Activated T-helper 2 cell treated with anti-CD3 and anti-CD28 coated beads, Interferon-gamma antibody, Interleukin-2, Interleukin-4, amounts not matched to agents 10 μg/mL and 5 μg/mL and 100 μg/mL, durations not matched to agents 14 hours and 24 hours and 36 hours (primary cell): ENCODE results near the gene WASHC3. TPM values are rescaled to one million over a fixed set of nuclear protein-coding genes. Genes with fewer than 3 reads are reported as not detected.
"Not testable (repeated sequence)": the region's sequence is repeated elsewhere in the genome, so short reads cannot be mapped to it uniquely, and the experiment has no call there.

Experiments used
- DNase-seq: peaks from one replicate; pipeline ENCODE4 v3.0.0; 2021; ENCODE audit warnings: low spot score
- H3K27ac Mint-ChIP-seq: one replicate; pipeline ENCODE4 v1.8.0; 2021; ENCODE audit warnings: mixed read lengths
- H3K27me3 Mint-ChIP-seq: one replicate; pipeline ENCODE4 v1.8.0; 2021; ENCODE audit warnings: low read depth, mixed read lengths
- H3K36me3 Mint-ChIP-seq: one replicate; pipeline ENCODE4 v1.8.0; 2021; ENCODE audit warnings: low read depth, mixed read lengths
- H3K4me1 Mint-ChIP-seq: one replicate; pipeline ENCODE4 v1.8.0; 2021; ENCODE audit warnings: low read depth, mixed read lengths
- H3K4me3 Mint-ChIP-seq: one replicate; pipeline ENCODE4 v1.8.0; 2021; ENCODE audit warnings: low read depth, mild to moderate bottlenecking, moderate library complexity, mixed read lengths
- H3K9me3 Mint-ChIP-seq: one replicate; pipeline ENCODE4 v1.8.0; 2021; ENCODE audit warnings: mixed read lengths
- intact Hi-C: fragments of 100-400 bp; cut with micrococcal nuclease; formaldehyde crosslinking; loops from one replicate; pipeline ENCODE4 v1.15.1; 2023
- total RNA-seq: library from RNA; stranded (reverse); gene quantifications from 2 replicates; pipeline ENCODE4 v1.2.3, GENCODE V29; 2022

Gene WASHC3
- total RNA-seq, result 34.0 and 39.0 TPM in 2 replicates

DNA sequence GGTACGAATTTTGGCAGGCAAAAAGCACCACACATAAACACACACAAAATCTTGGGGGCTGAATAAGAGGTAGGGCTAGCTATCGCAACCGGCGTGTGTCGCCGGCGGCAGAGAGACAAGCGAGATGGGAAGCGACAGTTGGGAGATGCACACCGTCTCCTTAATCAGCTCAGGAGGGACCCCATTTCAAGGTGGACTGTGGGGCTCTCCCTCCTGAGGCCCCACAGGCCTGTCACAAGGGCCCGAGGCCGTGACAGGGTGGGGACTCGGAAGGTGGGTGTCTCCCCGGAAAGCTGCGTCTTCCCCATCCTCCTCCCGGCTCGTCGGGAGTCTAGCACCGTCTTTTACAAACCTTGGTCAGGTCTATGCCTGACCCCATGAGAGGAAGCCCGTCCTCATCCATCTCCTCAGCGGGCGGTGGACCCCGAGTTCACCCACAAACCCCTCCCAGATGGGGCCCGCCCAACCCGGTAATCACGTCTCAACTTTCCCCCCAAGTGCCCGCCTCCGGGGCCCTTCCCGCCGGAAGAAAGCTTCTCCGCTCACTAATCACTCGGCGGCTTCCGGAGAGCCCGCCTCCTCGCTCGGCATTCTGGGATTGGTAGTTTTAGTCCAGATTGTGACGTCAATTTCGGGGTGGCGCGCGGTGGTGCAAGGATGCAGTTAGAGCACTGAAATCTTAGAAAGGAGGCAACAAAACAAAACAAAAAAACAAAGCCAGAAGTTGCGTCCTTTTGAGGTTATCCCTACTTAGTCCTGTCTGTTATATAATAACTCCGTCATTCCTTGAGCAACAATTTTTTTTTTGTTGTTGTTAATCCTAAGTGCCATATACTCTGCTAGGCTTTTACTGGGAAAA is at the start of gene WASHC3:
Gene WASHC3, minus strand, starts transcription at position 432 of the 859 bp plus-strand sequence. Its CDS starts 29 bp downstream, at position 403.
- H3K27me3 Mint-ChIP-seq, result no peaks in the 10 kb centered on the region
- H3K9me3 Mint-ChIP-seq, result no peaks in the 10 kb centered on the region
- H3K4me3 Mint-ChIP-seq, result peak within 1 kb of the TSS; percentile 92
- DNase-seq, result peak; percentile 95
- peak within 1 kb of the TSS; percentile 99 for H3K27ac Mint-ChIP-seq
- H3K4me1 Mint-ChIP-seq, result peaks cover 38% of the 10 kb centered on the region
- intact Hi-C loops, result loop anchor here (1.0 to 10.0 kb wide), 10 partner anchors 39 to 1797 kb away; partner anchors contain the start of genes CHPT1, DEPDC4, IGF1 and NUP37
- H3K36me3 Mint-ChIP-seq, result peaks cover 31% of the 10 kb centered on the region

DNA sequence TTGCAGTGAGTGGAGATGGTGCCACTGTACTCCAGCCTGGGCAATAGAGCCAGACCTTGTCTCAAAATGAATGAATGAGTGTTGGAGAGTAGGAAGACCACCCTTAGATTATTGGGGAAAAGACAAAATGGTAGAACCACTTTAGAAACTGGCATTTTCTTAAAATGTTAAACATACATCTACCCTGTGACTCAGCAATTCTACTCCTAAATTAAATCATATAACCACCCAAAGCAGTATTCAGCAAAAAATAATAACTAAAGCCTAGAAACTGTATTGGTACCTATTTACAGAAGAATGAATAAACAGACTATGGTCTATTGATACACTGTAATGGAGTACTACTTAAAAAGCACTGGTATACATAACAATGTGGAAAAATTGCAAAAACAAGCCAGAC is 49.0 kb upstream of the WASHC3 start:
- Mint-ChIP-seq H3K36me3 (peaks cover 78% of the 10 kb centered on the region), H3K4me1 (peaks cover 6% of the 10 kb centered on the region), H3K9me3 (peaks cover 28% of the 10 kb centered on the region), H3K27ac (no peak overlapping the region), H3K4me3 (no peak overlapping the region), H3K27me3 (no peaks in the 10 kb centered on the region)
- DNase-seq, result no peak
- intact Hi-C loops, result no loop called here

DNA sequence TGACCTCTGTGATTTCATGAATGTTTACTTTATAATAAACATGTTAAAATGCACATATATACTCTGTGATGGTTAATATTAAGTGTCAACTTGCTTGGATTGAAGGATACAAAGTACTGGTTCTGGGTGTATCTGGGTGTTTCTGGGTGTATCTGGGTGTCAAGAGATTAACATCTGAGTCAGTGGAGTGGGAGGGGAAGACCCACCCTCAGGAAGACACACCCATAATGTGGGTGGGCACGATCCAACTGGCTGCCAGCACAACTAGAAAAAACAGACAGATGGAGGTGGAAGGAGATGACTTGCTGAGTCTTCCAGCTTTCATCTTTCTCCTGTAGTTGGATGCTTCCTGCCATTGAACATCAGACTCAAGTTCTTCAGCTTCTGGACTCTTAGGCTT is 46.2 kb upstream of the WASHC3 start:
- intact Hi-C loops, result no loop called here
- Mint-ChIP-seq H3K4me3 (no peak overlapping the region), H3K27me3 (no peaks in the 10 kb centered on the region), H3K36me3 (peaks cover 95% of the 10 kb centered on the region), H3K27ac (no peak overlapping the region), H3K9me3 (peaks cover 46% of the 10 kb centered on the region), H3K4me1 (peaks cover 4% of the 10 kb centered on the region)
- DNase-seq, result no peak

- H3K27me3 Mint-ChIP-seq, result no peaks in the 10 kb centered on the region
- H3K27ac Mint-ChIP-seq, result no peak overlapping the region
- peaks cover 46% of the 10 kb centered on the region for H3K9me3 Mint-ChIP-seq
- intact Hi-C loops, result no loop called here
- no peak overlapping the region for H3K4me3 Mint-ChIP-seq
- peaks cover 2% of the 10 kb centered on the region for H3K4me1 Mint-ChIP-seq
- peaks cover 96% of the 10 kb centered on the region for H3K36me3 Mint-ChIP-seq
- DNase-seq, result no peak
Measured at GRCh38 chr12:102106905-102107304, 45.1 kb upstream of the WASHC3 start.

DNA sequence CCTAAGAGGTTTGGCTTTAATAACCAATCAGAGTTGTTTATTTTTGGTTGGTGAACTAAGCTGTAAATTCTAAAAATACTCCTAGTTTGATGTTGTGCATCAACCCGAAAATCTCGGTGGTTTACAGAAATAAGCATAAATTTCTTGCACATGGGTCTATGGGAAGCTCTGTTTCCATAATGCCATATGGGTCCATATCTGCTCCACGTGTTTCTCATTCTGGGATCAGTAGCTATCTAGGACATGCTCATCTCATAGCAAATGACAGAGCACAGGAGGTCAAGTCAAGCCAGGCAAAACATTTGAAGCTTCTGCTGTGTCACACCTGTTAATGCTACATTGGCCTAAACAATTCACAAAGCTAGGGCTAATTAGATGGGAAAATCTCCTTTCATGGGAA is 35.1 kb upstream of the WASHC3 start:
- no peak overlapping the region for H3K27ac Mint-ChIP-seq
- DNase-seq, result no peak
- intact Hi-C loops, result loop anchor here (10.0 kb wide), 2 partner anchors 388 to 458 kb away; partner anchors contain the start of gene IGF1
- peaks cover 18% of the 10 kb centered on the region for H3K4me1 Mint-ChIP-seq
- no peaks in the 10 kb centered on the region for H3K27me3 Mint-ChIP-seq
- no peak overlapping the region for H3K4me3 Mint-ChIP-seq
- H3K36me3 Mint-ChIP-seq, result peaks cover 42% of the 10 kb centered on the region
- H3K9me3 Mint-ChIP-seq, result no peaks in the 10 kb centered on the region

- DNase-seq, result no peak
- peaks cover 18% of the 10 kb centered on the region for H3K4me1 Mint-ChIP-seq
- no peaks in the 10 kb centered on the region for H3K9me3 Mint-ChIP-seq
- H3K36me3 Mint-ChIP-seq, result peaks cover 41% of the 10 kb centered on the region
- no peaks in the 10 kb centered on the region for H3K27me3 Mint-ChIP-seq
- no peak overlapping the region for H3K27ac Mint-ChIP-seq
- H3K4me3 Mint-ChIP-seq, result no peak overlapping the region
- intact Hi-C loops, result loop anchor here (1.0 to 10.0 kb wide), 3 partner anchors 389 to 607 kb away; partner anchors contain the start of gene IGF1
Measured at GRCh38 chr12:102095677-102096263, 34.0 kb upstream of the WASHC3 start.

DNA sequence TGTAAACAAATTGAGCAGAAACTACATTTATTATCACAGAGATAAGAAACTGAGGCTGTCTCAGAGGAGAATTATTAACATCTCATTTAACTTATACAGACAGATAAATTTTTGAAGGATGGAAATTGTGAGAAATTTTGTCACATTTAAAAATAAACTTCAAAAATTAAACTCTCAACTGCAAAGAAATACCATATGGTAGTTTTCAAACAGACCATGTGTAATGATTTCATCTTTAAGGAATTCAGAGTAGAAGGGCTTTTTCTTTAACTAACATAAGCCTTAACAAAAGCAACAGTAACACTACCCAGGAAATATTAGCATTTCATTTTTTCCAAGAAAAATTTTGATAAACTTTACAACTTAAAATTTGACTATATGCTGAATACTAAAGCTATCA is 31.5 kb upstream of the WASHC3 start:
- peaks cover 18% of the 10 kb centered on the region for H3K4me1 Mint-ChIP-seq
- no peak overlapping the region for H3K27ac Mint-ChIP-seq
- peaks cover 6% of the 10 kb centered on the region for H3K9me3 Mint-ChIP-seq
- DNase-seq, result no peak
- intact Hi-C loops, result loop anchor here (10.0 kb wide), 2 partner anchors 391 to 461 kb away; partner anchors contain the start of gene IGF1
- H3K4me3 Mint-ChIP-seq, result no peak overlapping the region
- H3K36me3 Mint-ChIP-seq, result peaks cover 39% of the 10 kb centered on the region
- no peaks in the 10 kb centered on the region for H3K27me3 Mint-ChIP-seq

- H3K27ac Mint-ChIP-seq, intact Hi-C loops, DNase-seq, H3K4me3 Mint-ChIP-seq, H3K27me3 Mint-ChIP-seq, H3K4me1 Mint-ChIP-seq, H3K9me3 Mint-ChIP-seq: not testable (repeated sequence)
- H3K36me3 Mint-ChIP-seq, result peaks cover 36% of the 10 kb centered on the region
Measured at GRCh38 chr12:102089228-102089835, 27.5 kb upstream of the WASHC3 start.

- no peaks in the 10 kb centered on the region for H3K9me3 Mint-ChIP-seq
- peaks cover 64% of the 10 kb centered on the region for H3K36me3 Mint-ChIP-seq
Measured at GRCh38 chr12:102080842-102081241, 19.1 kb upstream of the WASHC3 start.

DNA sequence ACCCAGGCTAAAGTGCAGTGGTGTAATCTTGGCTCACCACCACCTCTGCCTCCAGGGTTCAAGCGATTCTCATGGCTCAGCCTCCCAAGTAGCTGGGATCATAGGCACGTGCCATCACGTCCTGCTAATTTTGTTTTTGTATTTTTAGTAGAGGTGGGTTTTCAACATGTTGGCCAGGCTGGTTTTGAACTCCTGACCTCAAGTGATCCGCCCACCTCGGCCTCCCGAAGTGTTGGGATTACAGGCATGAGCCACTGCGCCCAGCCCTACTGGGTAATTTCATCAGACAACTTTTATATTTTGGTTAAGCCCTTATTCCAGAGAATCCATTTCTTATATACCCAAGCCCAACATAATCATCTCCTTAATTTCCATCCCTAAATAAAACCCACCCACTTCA is 10.3 kb upstream of the WASHC3 start:
- H3K4me1 Mint-ChIP-seq, H3K4me3 Mint-ChIP-seq, H3K27ac Mint-ChIP-seq, DNase-seq, intact Hi-C loops, H3K9me3 Mint-ChIP-seq, H3K27me3 Mint-ChIP-seq: not testable (repeated sequence)
- H3K36me3 Mint-ChIP-seq, result peaks cover 33% of the 10 kb centered on the region

More at GRCh38 chr12:102080842-102081241, 19.1 kb upstream of the WASHC3 start:
- no peaks in the 10 kb centered on the region for H3K27me3 Mint-ChIP-seq
- no peak for DNase-seq
- H3K27ac Mint-ChIP-seq, result no peak overlapping the region
- intact Hi-C loops, result no loop called here
- peaks cover 3% of the 10 kb centered on the region for H3K4me1 Mint-ChIP-seq
- no peak overlapping the region for H3K4me3 Mint-ChIP-seq

- H3K27ac Mint-ChIP-seq, result no peak overlapping the region
- H3K9me3 Mint-ChIP-seq, result no peaks in the 10 kb centered on the region
- peaks cover 13% of the 10 kb centered on the region for H3K36me3 Mint-ChIP-seq
- intact Hi-C loops, result loop anchor here (10.0 kb wide), 3 partner anchors 285 to 1805 kb away; partner anchors contain the start of genes CHPT1, DEPDC4 and SCYL2
- no peaks in the 10 kb centered on the region for H3K27me3 Mint-ChIP-seq
- H3K4me3 Mint-ChIP-seq, result no peak overlapping the region
- peaks cover 3% of the 10 kb centered on the region for H3K4me1 Mint-ChIP-seq
- no peak for DNase-seq
Measured at GRCh38 chr12:102069707-102070106, 7.9 kb upstream of the WASHC3 start.

DNA sequence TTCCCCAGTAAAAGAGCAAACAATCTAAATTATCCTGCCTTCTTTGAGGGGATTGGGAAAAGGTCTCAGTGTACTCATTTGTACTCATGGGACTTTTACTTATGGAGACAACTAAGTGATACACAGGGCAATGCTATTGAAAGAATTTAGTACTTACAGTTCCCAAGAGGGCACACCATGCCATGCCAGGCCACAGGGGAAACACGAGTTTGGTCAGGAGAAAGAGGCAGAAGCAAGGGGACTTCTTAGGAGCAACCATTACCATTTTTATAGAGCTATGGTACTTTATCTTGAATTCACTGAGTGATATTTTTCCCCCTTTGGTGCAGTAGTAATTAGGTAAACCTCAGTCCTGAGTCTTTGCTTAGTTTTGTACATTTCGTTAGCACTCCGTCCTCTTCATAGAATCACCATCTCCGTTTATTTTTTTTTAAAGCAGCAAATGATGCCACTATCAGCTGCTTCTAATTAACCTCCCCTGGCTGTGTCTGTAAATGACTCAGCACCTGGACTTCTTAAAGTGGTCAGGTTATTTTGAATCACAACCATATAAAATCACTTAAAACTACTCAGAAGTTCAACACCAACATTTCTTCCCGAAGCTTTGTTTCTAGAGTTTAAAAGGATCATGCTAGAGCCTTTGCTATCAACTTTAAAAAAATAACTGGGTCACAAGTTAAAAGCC is 5.9 kb upstream of the WASHC3 start:
- no peak for DNase-seq
- intact Hi-C loops, result loop anchor here (10.0 kb wide), 3 partner anchors 283 to 1803 kb away; partner anchors contain the start of genes CHPT1, DEPDC4 and SCYL2
- Mint-ChIP-seq H3K36me3 (peaks cover 6% of the 10 kb centered on the region), H3K9me3 (no peaks in the 10 kb centered on the region), H3K4me3 (no peak overlapping the region), H3K4me1 (peaks cover 8% of the 10 kb centered on the region), H3K27ac (no peak overlapping the region), H3K27me3 (no peaks in the 10 kb centered on the region)
